GM12892 (cell line): ENCODE measurements around the gene PRRT2.

ENCODE experiments used
- POLR2A ChIP-seq: IDR thresholded peaks from 2 replicates; pipeline ENCODE4 v1.6.1; 2011; ENCODE audit warnings: low read depth, low read length, control low read depth
- POLR2AphosphoS5 ChIP-seq: IDR thresholded peaks from 2 replicates; pipeline ENCODE4 v1.6.1; 2011; ENCODE audit warnings: low read depth, low read length, control low read depth
- TAF1 ChIP-seq: IDR thresholded peaks from 2 replicates; pipeline ENCODE4 v1.6.1; 2011; ENCODE audit warnings: low read depth, mild to moderate bottlenecking, control low read depth, low read length, borderline replicate concordance

GRCh38 chr16:29836623-29837022 lies 24.6 kb downstream of the PRRT2 start:
- no peak for TF ChIP-seq POLR2AphosphoS5
- TF ChIP-seq POLR2A: no peak
- TF ChIP-seq TAF1: no peak
